HCT116 (cell line): ENCODE data around the gene CAMTA2.

Source experiments
- CTCF ChIP-seq, 3 experiments: fragments of 200-600 bp in 1 of 3; sonication (generic) in 1 of 3; IDR thresholded peaks in 2 of 3; conservative IDR thresholded peaks in 1 of 3; 2 replicates each; pipeline ENCODE4 v1.5.1; 2012 to 2017; ENCODE audit warnings: low read depth in 2 of 3, low read length in 2 of 3, antibody characterized with exemption in 1 of 3, borderline replicate concordance in 1 of 3, control low read depth in 1 of 3, mild to moderate bottlenecking in 1 of 3, mixed read lengths in 1 of 3, mixed run types in 1 of 3, moderate library complexity in 1 of 3; ENCODE audit not compliant: insufficient read depth in 1 of 3
- EZH2phosphoT487 ChIP-seq: fragments of 200-600 bp; IDR thresholded peaks from 2 replicates; pipeline ENCODE4 v1.6.1; 2018; ENCODE audit warnings: antibody characterized with exemption, borderline replicate concordance
- POLR2A ChIP-seq: IDR thresholded peaks from 2 replicates; pipeline ENCODE4 v1.7.0; 2011; ENCODE audit warnings: borderline replicate concordance; ENCODE audit not compliant: insufficient read depth, insufficient read length; ENCODE audit errors: extremely low read depth
- POLR2AphosphoS5 ChIP-seq: IDR thresholded peaks from 2 replicates; pipeline ENCODE4 v1.6.1; 2011; ENCODE audit warnings: mild to moderate bottlenecking, low read depth, low read length, moderate library complexity
- SIN3A ChIP-seq: IDR thresholded peaks from 2 replicates; pipeline ENCODE4 v1.6.1; 2012; ENCODE audit warnings: low read depth
- SP1 ChIP-seq: IDR thresholded peaks from 2 replicates; pipeline ENCODE4 v1.6.1; 2012; ENCODE audit warnings: low read depth
- ZBTB33 ChIP-seq: IDR thresholded peaks from 2 replicates; pipeline ENCODE4 v1.6.1; 2011; ENCODE audit warnings: mild to moderate bottlenecking, low read length, moderate library complexity; ENCODE audit not compliant: insufficient replicate concordance; ENCODE audit errors: extremely low read depth

- no peak for TF ChIP-seq EZH2phosphoT487
- TF ChIP-seq CTCF (IDR thresholded peaks at IDR 0.05 in 2 of 3, conservative IDR thresholded peaks at IDR 0.05 in 1 of 3; ENCODE audit: borderline replicate concordance in 1 of 3, insufficient read depth in 1 of 3, low read depth in 2 of 3, low read length in 2 of 3) = no peak
- TF ChIP-seq SP1 = no peak
- TF ChIP-seq POLR2AphosphoS5 = no peak
- TF ChIP-seq POLR2A = no peak
- TF ChIP-seq ZBTB33 = no peak
- TF ChIP-seq SIN3A = peak; percentile 21
Measured at GRCh38 chr17:4944554-4945175, 42.8 kb downstream of the CAMTA2 start.
